Right ventricle myocardium inferior (tissue), 1 donor: ENCODE results near the gene PYDC2. TPM values are rescaled to one million over a fixed set of nuclear protein-coding genes. Genes with fewer than 3 reads are reported as not detected.
"Not testable (repeated sequence)": the region's sequence is repeated elsewhere in the genome, so short reads cannot be mapped to it uniquely, and the experiment has no call there.

Experiments used
- ATAC-seq: fragments of 200-7000 bp; cut with Tn5 transposase; one replicate; pipeline ENCODE4 v1.9.1; 2020; ENCODE audit warnings: mild to moderate bottlenecking, moderate library complexity
- DNase-seq: peaks from one replicate; pipeline ENCODE4 v3.0.0; 2021; ENCODE audit errors: missing footprints
- intact Hi-C: fragments of 100-400 bp; cut with DNase I; formaldehyde crosslinking; loops from one replicate; pipeline ENCODE4 v1.11.0; 2022
- total RNA-seq: library from RNA; stranded (reverse); fragmentation: NEBNext Ultra II Directional; extraction: Animal tissue kit (Norgen Biotek cat#: 25700); gene quantifications from one replicate; pipeline ENCODE4 v1.2.1, GENCODE V29; 2021
- donor health status: DM: no; HTN: yes; CAD: no; lungs with severe emphysema.

The PYDC2 gene
- total RNA-seq, 1 donor from 2014 or later: not detected

DNA sequence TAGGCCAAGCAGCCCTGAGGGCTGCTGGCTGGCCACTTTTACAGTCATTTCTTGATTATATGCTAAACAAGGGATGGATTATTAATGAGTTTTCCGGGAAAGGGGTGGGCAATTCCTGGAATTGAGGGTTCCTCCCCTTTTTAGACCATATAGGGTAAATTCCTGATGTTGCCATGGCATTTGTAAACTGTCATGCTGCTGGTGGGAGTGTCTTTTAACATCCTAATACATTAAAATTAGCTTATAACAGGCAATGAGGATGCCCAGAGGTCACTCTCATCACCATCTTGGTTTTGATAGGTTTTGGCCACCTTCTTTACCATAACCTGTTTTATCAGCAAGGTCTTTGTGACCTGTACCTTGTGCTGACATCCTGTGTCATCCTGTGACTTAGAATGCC lies 11.7 kb upstream of the PYDC2 start:
- DNase-seq (no peak), ATAC-seq (no peak)
- intact Hi-C loops: no loop called here

DNA sequence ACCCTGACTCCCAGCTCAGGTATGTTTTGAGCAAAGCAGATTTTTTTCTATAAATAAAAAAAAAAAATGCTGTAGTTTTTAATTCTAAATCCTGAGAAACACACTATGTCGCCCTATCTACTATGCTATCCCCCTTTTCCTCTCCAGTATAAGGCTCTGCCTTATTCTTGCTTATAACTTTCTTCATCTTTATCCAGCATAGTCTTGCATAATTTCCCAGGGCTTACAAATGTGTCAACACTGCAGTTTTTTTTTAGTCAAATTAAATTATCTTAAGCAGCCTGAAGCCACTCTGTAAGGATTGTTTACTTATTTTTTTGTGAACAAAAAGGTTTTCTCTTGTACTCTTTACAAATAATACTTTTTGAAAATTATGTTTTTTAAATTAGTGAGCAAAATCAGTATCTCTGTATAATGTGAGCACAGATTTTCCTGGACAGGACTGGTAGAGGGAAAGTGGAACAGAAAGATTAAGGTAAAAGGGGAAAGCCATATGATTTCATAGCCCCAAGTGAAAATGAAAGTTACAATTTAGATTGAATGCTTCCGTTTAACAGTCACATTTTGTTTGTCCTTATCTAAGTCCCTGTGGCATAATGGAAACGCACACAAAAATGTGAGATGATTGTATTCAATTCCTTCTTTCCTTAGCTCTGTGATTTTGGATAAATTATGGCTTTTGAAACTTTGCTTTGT lies 5.6 kb upstream of the PYDC2 start:
- DNase-seq (no peak), ATAC-seq (peak; percentile 54)
- intact Hi-C loops: no loop called here

DNA sequence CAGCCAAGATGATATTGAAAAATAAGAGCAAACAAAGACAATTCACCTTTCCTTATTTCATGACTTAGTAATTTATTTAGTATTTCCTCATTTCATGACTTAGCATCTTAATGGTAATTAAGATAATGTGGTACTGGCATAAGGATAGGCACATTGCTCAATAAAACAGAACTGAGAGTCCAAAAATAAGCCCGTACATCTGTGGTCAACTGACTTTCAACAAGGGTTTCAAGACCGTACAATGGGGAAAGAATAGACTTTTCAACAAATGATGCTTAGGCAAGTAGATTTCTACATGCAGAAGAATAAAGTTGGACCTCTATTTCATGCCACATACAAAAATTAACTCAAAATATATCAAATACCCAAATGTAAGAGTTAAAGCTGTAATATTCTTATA lies 603 bp upstream of the PYDC2 start:
- DNase-seq (no peak), ATAC-seq (no peak)
- intact Hi-C loops: no loop called here

DNA sequence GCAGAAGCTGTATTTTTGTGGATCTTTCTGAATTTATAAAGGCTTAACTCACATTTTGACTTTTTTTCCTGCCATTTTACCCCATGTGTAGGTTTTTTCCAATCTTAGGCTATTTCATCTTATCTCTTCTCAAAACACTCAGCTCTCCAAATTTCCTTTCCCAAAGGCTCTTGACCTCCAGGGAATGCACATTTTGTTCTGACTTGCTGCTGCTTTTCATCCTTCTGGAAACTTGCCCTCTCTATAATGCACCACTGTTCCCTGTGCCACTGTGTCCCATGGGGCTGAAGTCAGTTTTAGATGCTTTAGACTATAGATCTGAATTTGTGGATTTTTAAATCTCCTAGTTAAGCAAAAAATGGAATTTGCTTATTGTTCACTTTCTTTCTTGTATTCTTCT lies 9.1 kb downstream of the PYDC2 start:
- ATAC-seq (peak; percentile 44), DNase-seq (no peak)
- intact Hi-C loops: no loop called here

DNA sequence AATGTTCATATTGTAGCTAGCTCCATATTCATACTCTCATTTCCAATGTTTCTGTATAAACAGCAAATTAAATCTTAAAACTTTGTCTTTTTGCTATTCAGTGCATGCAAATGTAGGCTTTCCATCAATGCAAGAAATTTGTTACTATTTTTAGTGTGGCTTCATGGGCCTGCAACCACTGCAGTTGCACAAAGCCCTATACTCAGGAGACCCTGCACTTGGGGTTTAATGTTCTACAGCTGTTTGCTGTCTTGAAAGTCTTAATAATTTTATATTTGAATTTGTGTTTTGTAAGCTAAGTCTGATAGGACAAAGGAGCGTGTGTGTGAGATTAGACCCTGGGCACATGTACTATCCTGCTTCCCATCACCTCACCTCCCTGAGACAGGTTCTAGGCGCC lies 9.6 kb downstream of the PYDC2 start:
- intact Hi-C loops: no loop called here
- ATAC-seq (peak; percentile 83), DNase-seq (no peak)

DNA sequence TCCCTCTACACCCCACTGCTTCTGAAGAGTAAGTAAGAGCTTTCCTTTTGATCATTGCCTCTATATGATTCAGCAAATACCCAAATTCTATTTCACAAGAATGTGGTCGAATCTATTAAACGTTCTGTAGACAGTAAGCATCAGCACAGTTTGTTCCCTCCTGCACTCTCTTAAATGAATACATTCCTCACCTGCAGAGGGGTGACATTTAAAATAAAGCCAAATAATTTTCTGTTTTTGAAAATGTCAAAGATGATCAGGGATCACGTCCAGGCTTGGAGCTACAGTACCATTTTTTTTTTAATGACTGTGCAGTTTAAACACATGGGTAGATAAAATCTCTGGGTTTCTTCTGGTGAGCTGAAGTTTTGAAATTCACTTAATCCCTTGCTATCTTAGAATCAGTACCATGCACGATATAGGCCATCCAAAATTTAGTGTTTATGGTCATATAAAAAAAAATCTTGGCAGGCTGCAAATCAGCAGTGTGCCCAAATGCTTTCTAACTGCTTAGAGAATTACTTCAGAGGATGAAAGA lies 12.8 kb downstream of the PYDC2 start:
- intact Hi-C loops: no loop called here
- no peak for ATAC-seq
- DNase-seq: no peak

DNA sequence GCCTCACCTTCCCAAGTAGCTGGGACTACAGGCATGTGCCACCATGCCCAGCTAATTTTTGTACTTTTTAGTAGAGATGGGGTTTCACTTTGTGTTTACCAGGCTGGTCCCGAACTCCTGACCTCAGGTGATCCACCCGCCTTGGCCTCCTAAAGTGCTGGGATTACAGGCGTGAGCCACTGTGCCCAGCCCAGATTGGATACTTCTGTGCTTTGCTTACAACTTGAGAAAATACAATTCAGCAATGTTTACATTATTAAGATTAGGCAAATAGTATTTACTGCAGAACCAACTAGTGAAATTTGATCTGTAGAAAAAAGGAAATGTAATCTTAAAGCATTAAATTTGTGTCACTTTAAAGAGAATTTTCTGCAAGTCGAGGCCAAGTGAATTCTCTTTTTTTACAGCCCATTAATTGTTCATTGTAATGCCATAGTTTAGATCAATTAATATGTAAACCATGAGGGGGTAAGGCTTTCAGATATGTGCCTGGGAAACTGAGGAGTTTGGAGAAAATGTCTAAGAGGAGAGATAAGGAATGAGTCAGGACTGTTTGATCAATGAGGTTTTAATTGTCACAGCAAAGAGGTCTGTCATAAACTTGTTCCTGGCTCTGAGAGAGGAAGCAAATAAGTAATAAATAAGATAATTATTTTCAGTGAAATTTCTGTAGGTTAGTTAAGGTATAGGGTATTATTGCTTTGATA lies 15.3 kb downstream of the PYDC2 start:
- DNase-seq: no peak
- intact Hi-C loops: no loop called here
- ATAC-seq: no peak

DNA sequence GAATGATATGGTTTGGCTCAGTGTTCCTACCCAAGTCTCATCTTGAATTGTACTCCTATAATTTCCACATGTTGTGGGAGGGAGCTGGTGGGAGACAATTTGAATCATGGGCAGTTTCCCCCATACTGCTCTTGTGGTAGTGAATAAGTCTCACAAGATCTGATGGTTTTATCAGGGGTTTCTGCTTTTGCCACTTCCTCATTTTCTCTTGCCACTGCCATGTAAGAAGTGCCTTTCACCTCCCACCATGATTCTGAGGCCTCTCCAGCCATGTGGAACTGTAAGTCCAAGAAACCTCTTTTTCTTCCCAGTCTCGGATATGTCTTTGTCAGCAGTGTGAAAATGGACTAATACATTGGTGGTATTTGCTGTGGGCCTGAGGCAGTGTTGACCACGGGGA lies 23.0 kb downstream of the PYDC2 start:
- DNase-seq, ATAC-seq, intact Hi-C loops: not testable (repeated sequence)

DNA sequence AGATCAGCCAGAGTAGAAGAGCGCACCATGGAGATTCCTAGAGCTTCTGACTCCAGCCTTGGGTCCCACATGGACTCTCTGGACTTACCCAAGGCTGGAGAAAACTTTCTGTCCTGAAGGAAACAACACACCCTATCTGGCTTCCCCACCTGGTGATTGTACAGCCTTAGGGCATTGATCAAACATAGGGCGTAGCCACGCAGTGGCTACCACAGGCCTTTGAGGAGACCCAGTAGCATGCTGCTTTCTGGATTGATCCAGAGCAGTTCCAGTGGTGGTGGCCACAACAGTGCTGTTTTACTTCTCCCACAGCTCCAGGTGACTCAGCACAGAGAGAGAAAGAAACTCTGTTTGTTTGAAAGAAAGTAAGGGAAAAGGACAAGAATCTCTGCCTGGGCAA lies 23.5 kb downstream of the PYDC2 start:
- no peak for ATAC-seq
- intact Hi-C loops: no loop called here
- DNase-seq: no peak

DNA sequence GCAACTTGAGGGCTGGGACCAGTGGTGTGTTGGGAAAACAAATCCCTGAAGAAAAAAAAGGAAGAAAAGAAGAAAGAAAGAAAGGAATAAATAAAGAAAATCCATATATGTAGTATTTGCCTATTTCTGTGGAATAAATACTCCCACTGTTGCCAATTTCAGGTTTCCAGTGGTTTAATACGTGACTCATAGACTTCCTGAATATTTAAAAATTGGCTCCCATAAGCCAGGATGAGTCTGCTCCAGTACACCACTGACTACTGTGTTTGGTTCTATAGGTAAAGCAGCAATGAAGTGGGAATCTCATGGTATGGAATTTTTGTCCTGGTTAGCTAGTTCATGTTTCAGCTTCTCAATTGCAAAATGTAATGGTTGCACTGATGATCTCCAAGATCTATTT lies 31.6 kb downstream of the PYDC2 start:
- DNase-seq (no peak), ATAC-seq (no peak)
- intact Hi-C loops: no loop called here

DNA sequence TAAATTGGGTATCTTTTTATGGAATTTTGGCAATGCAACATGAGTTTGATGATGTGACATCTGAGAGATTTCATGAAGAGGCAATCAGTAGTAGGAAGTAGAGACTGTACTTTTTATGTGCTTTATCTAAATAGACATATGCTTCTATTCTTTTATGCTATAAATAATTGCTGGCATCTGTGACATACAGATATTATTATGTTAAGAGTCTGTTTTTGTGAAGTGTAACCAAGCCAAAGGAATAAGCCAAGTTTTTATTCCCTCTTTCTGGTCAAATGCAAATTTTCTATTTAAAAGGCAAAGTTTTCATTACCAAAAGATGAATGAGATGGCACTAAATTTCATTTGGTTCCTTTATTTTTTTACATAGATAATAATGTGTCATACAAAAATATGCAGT lies 32.4 kb downstream of the PYDC2 start:
- no peak for ATAC-seq
- DNase-seq: no peak
- intact Hi-C loops: no loop called here

DNA sequence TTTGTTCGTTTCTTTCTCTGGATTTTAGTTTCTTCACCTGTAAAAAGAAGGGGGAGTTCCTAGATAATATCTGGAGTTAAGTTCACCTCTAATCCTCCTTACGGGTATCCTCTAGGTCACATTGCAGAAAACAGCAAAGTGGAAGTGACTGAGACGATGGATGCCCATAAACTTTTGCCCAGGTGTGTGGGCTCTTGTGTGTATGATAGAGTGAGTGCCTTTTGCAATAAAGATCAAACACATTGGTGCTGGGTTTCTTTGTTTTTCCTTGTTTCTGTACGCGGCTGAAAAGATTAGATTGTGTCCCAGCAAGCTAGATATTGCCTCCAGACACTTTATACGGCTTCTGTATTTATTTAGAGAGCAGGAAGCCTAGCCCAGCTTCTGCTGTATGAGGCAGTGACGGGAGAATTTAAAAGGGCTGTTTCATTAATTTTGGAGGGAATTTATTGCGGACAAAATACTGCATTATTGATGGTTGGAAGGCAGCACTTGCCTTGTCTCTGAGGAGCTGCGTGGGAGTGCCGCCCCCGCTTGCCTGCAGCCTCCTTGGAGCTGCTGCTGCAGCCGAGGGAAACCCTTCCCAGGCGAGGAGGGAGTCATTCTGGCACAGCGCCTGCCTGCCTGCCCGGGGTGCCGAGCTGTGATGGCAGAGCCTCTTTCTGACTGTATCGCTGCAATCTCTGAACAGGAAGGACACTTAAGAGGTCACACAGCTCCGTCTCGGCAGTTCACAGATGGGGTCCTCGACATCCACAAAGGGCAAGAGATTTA lies 38.5 kb downstream of the PYDC2 start:
- intact Hi-C loops: no loop called here
- ATAC-seq (no peak), DNase-seq (peak; percentile 68)

DNA sequence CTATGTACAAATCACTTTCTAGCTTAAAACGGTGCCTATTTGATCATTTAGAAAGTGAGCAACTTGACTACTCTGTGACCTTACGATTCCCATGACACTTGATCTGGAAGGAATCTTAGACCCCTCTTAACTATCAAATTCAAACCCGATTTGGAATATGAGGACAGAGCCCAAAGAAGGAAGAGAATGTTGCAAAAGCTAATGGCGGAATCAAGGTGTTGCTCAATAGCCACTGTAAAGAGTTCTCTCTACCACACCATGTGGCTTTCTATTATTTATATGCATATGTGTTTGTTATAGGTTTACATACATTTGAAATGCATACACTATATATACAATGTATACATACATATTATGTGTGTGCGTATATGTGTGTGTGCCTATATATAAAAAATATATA lies 39.9 kb downstream of the PYDC2 start:
- no peak for ATAC-seq
- no peak for DNase-seq
- intact Hi-C loops: no loop called here

DNA sequence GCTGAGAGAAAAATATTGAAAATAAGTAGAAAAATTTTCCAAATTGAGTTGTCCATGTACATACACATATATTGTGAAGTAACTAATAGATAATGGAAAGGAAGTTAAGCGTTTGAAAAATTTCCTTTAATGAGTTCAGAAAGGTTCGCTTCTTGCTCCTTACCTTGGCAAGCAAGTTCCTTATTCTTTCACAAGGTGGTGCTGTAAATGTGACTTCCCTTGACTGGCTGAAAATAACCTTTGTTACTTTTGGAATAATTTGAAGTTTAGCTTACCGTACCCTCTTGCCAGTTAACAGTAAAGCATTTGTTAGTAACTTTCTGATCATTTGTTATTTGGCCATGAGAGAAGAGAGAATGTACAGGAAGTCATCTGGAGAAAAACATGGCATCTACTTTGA lies 41.6 kb downstream of the PYDC2 start:
- DNase-seq (no peak), ATAC-seq (no peak)
- intact Hi-C loops: no loop called here

DNA sequence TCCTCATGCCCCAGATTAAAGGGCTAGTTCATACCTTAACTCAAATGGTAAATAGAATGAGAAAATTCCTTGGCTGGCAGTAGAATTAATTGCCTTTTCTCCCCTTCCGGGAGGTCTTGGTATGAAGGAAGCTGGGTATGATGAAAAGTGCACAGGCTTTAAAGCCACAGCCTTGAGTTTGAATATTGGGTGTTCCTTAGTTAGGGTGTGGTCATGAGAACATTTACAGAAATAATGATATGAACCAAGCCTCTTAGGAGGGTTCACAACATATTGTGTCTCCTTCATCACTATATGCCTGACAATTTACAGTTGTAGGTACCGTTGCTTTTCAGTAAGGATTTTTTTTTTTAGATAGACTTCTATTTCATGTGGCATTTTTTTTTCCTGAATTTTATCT lies 48.1 kb downstream of the PYDC2 start:
- DNase-seq: no peak
- ATAC-seq: no peak
- intact Hi-C loops: no loop called here

Other genes with a start within 250 kb of the PYDC2 start
- 57.8 TPM for gene CCDC50, start 131.8 kb upstream of the PYDC2 start, total RNA-seq
- gene UTS2B, start 130.6 kb upstream of the PYDC2 start, total RNA-seq: 0.65 TPM